ENCODE measurements around the gene MMP14. TPM values are rescaled to one million over a fixed set of nuclear protein-coding genes. Genes with fewer than 3 reads are reported as not detected.

MMP14 gene
- total and polyA plus RNA-seq, 9 of the 15 experiments (the other 6 are each of a cell fraction or from before 2014, with no cell fraction given), result 0.36 to 5.8 (median 1.3) TPM; not detected in 2

DNA sequence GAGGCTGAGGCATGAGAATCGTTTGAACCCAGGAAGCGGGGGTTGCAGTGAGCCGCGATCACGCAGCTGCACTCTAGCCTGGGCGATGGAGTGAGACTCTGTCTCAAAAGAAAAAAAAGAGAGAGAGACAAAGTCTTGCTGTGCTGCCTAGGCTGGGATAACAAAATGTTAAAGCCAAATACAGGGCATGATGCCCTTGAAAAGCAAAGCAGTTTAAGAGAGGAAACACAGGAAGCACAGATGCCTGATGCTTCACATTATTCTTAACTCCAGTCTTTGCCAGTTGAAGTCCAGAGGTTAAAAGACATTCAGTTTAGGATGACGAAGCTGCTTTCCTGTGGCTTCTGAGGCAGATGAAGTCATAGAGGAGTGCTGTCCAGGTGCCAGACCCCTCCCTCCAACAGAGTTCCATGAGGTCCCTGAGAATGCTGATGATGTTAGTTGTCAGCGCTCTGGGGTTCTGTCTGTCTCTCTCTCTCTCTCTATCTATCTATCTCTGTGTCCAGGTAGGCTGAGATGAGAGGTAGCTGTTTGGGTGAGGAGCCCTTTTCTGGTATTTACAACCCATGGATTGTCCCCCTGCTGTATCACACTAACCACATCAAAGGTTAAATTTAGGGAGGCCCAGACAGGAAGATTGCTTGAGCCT is 11.6 kb upstream of the MMP14 start (continued):
- TF ChIP-seq, protein P1, sequence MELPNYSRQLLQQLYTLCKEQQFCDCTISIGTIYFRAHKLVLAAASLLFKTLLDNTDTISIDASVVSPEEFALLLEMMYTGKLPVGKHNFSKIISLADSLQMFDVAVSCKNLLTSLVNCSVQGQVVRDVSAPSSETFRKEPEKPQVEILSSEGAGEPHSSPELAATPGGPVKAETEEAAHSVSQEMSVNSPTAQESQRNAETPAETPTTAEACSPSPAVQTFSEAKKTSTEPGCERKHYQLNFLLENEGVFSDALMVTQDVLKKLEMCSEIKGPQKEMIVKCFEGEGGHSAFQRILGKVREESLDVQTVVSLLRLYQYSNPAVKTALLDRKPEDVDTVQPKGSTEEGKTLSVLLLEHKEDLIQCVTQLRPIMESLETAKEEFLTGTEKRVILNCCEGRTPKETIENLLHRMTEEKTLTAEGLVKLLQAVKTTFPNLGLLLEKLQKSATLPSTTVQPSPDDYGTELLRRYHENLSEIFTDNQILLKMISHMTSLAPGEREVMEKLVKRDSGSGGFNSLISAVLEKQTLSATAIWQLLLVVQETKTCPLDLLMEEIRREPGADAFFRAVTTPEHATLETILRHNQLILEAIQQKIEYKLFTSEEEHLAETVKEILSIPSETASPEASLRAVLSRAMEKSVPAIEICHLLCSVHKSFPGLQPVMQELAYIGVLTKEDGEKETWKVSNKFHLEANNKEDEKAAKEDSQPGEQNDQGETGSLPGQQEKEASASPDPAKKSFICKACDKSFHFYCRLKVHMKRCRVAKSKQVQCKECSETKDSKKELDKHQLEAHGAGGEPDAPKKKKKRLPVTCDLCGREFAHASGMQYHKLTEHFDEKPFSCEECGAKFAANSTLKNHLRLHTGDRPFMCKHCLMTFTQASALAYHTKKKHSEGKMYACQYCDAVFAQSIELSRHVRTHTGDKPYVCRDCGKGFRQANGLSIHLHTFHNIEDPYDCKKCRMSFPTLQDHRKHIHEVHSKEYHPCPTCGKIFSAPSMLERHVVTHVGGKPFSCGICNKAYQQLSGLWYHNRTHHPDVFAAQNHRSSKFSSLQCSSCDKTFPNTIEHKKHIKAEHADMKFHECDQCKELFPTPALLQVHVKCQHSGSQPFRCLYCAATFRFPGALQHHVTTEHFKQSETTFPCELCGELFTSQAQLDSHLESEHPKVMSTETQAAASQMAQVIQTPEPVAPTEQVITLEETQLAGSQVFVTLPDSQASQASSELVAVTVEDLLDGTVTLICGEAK (IDR thresholded peaks at IDR 0.05), result no peak
- TF ChIP-seq, protein P1 (CRISPR knock-in tag; IDR thresholded peaks at IDR 0.05), result no peak
- TF ChIP-seq, protein P2, sequence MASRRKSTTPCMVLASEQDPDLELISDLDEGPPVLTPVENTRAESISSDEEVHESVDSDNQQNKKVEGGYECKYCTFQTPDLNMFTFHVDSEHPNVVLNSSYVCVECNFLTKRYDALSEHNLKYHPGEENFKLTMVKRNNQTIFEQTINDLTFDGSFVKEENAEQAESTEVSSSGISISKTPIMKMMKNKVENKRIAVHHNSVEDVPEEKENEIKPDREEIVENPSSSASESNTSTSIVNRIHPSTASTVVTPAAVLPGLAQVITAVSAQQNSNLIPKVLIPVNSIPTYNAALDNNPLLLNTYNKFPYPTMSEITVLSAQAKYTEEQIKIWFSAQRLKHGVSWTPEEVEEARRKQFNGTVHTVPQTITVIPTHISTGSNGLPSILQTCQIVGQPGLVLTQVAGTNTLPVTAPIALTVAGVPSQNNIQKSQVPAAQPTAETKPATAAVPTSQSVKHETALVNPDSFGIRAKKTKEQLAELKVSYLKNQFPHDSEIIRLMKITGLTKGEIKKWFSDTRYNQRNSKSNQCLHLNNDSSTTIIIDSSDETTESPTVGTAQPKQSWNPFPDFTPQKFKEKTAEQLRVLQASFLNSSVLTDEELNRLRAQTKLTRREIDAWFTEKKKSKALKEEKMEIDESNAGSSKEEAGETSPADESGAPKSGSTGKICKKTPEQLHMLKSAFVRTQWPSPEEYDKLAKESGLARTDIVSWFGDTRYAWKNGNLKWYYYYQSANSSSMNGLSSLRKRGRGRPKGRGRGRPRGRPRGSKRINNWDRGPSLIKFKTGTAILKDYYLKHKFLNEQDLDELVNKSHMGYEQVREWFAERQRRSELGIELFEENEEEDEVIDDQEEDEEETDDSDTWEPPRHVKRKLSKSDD (conservative IDR thresholded peaks at IDR 0.05; ENCODE audit: low read length), result no peak
- TF ChIP-seq HDAC8 (tag; IDR thresholded peaks at IDR 0.05), result no peak
- TF ChIP-seq ZNF174 (CRISPR knock-in tag; IDR thresholded peaks at IDR 0.05), result no peak
- no peak for TF ChIP-seq RFX5 (IDR thresholded peaks at IDR 0.05; ENCODE audit: low read depth, low read length)

Measured in K562 (cell line).